K562 (cell line): ENCODE data around the gene KLK2. TPM values are rescaled to one million over a fixed set of nuclear protein-coding genes. Genes with fewer than 3 reads are reported as not detected.

ENCODE experiments used
- ATAC-seq: fragments of 200-7000 bp; cut with Tn5 transposase; 3 replicates; pipeline ENCODE4 v1.9.1; 2020; ENCODE audit warnings: moderate library complexity
- BruUV-seq: library from RNA; stranded (reverse); fragments of 400-500 nt; replicated peaks from 2 replicates; lab custom pipeline; 2021; lab: Mats Ljungman, UMichigan
- CTCF ChIA-PET: fragments of 300-600 bp; formaldehyde crosslinking; extraction: SDS; loops from one replicate; lab custom pipeline; 2021; ENCODE audit warnings: low intra/inter-chr PET ratio; lab: Yijun Ruan, JAX
- POLR2A ChIA-PET: fragments of 300-600, 350-650 bp; sonication (Branson Sonifier 250); formaldehyde crosslinking; extraction: SDS; loops from one replicate; lab custom pipeline; 2021; ENCODE audit warnings: antibody characterized with exemption, inconsistent platforms; lab: Yijun Ruan, JAX
- DNase-seq, 4 experiments: peaks; one replicate each; pipeline versions ENCODE4 v3.0.0 to v3.0.0-alpha.2; 2011 to 2018; ENCODE audit warnings: low spot score in 3 of 4, mixed read lengths in 3 of 4; ENCODE audit errors: extremely low read depth in 1 of 4
- FAIRE-seq: peaks from 2 replicates; lab custom pipeline; 2011; peaks lifted over from hg19 to GRCh38; lab: Jason Lieb, UNC
- H2AFZ ChIP-seq: 2 replicates; pipeline ENCODE4 v1.6.0; 2011; ENCODE audit warnings: low read depth, low read length, control low read depth, inconsistent platforms
- H3K27ac ChIP-seq: fragments of 200-600 bp; 3 replicates; pipeline ENCODE4 v1.8.0; 2011; ENCODE audit warnings: low read depth, mild to moderate bottlenecking, control low read depth, inconsistent platforms, low read length, moderate library complexity, mixed read lengths; ENCODE audit errors: extremely low read depth
- H3K27me3 ChIP-seq, 2 experiments: fragments of 300-600 bp in 1 of 2; 2 replicates in 1 of 2; 3 replicates in 1 of 2; pipeline versions ENCODE4 v1.6.0 to v1.8.0; 2011; ENCODE audit warnings: inconsistent platforms in 2 of 2, low read length in 2 of 2, mild to moderate bottlenecking in 1 of 2, mixed read lengths in 1 of 2, moderate library complexity in 1 of 2; ENCODE audit not compliant: control insufficient read depth in 2 of 2, insufficient read depth in 2 of 2
- H3K36me3 ChIP-seq: fragments of 300-600 bp; 3 replicates; pipeline ENCODE4 v1.8.0; 2011; ENCODE audit warnings: mild to moderate bottlenecking, low read length, inconsistent platforms; ENCODE audit not compliant: control insufficient read depth, insufficient read depth
- H3K4me1 ChIP-seq, 2 experiments: fragments of 200-600 bp in 1 of 2; replicated peaks in 1 of 2; 2 replicates in 1 of 2; 3 replicates in 1 of 2; pipeline versions ENCODE4 v1.5.1 to v1.8.0; 2011; ENCODE audit warnings: inconsistent platforms in 2 of 2, low read length in 2 of 2, mild to moderate bottlenecking in 1 of 2, mixed read lengths in 1 of 2, moderate library complexity in 1 of 2; ENCODE audit not compliant: control insufficient read depth in 2 of 2, insufficient read depth in 2 of 2
- H3K4me2 ChIP-seq: 2 replicates; pipeline ENCODE4 v1.6.1; 2011; ENCODE audit warnings: low read length, control low read depth, inconsistent platforms, mixed read lengths; ENCODE audit not compliant: insufficient read depth
- H3K4me3 ChIP-seq: fragments of 200-600 bp; sonication (generic), shearing (Covaris generic); 2 replicates; pipeline ENCODE4 v1.5.1; 2016; ENCODE audit warnings: control low read depth, inconsistent platforms
- H3K79me2 ChIP-seq: fragments of 200-600 bp; 3 replicates; pipeline ENCODE4 v1.8.0; 2011; ENCODE audit warnings: low read length, inconsistent platforms; ENCODE audit not compliant: control insufficient read depth, insufficient read depth
- H3K9ac ChIP-seq, 2 experiments: 2 replicates each; pipeline versions ENCODE4 v1.6.0 to v1.6.1; 2011; ENCODE audit warnings: low read depth in 2 of 2, low read length in 2 of 2, control low read depth in 1 of 2, inconsistent platforms in 1 of 2, mild to moderate bottlenecking in 1 of 2, mixed read lengths in 1 of 2; ENCODE audit not compliant: insufficient read depth in 1 of 2
- H3K9me1 ChIP-seq: one replicate; pipeline ENCODE4 v1.6.0; 2011; ENCODE audit warnings: inconsistent platforms, mild to moderate bottlenecking, low read length, moderate library complexity; ENCODE audit not compliant: control insufficient read depth, insufficient read depth
- H3K9me3 ChIP-seq: replicated peaks from 2 replicates; pipeline ENCODE4 v1.5.1; 2011; ENCODE audit warnings: low read depth, low read length, inconsistent platforms; ENCODE audit not compliant: control insufficient read depth, insufficient read depth
- H4K20me1 ChIP-seq: replicated peaks from 2 replicates; pipeline ENCODE4 v1.6.1; 2011; ENCODE audit warnings: low read length, inconsistent platforms, mixed read lengths; ENCODE audit not compliant: control insufficient read depth, insufficient read depth
- ESRRA ChIP-seq: fragments of 450-650 bp; IDR thresholded peaks from 2 replicates; pipeline ENCODE4 v1.6.1; 2014; ENCODE audit warnings: low read depth, mild to moderate bottlenecking, moderate library complexity, borderline replicate concordance
- PHF20 ChIP-seq: fragments of 450-650 bp; IDR thresholded peaks from 2 replicates; pipeline ENCODE4 v1.6.1; 2018; ENCODE audit not compliant: partially characterized antibody
- WGBS: fragments of 100-300 bp; shearing (Covaris generic); methylation state at CpG from one replicate; pipeline ENCODE4 v1.1.6; 2016; ENCODE audit warnings: low coverage, mixed read lengths; ENCODE audit not compliant: insufficient coverage; ENCODE audit errors: missing lambda C conversion rate; 5-methylcytosine and 5-hydroxymethylcytosine counted together
- in situ Hi-C: fragments of 300-500 bp; cut with MboI; formaldehyde crosslinking; loops from 4 replicates; pipeline ENCODE4 v1.15.0; 2018; ENCODE audit warnings: inconsistent platforms, mixed read lengths
- intact Hi-C: fragments of 100-400 bp; cut with micrococcal nuclease; formaldehyde crosslinking; loops from 2 replicates; pipeline ENCODE4 v1.14.2; 2022
- polyA plus RNA-seq, 8 experiments: library from polyadenylated mRNA; depleted of rRNA in 4 of 8; stranded (reverse) in 5 of 8; unstranded in 3 of 8; fragments of >200 nt; fragmentation: Nextera tagmentation in 2 of 8; fragmentation: Illumina TruSeq in 1 of 8; extraction: Ambion mirVana in 2 of 8; extraction: Trizol in 1 of 8; gene quantifications; 2 replicates each; pipeline versions ENCODE4 v1.2.1 to v1.2.3, GENCODE V29; 2011 to 2014; ENCODE audit warnings: inconsistent platforms in 1 of 8, missing spikeins in 1 of 8
- total RNA-seq, 7 experiments: library from RNA; depleted of rRNA in 6 of 7; stranded (reverse); fragments of >200 nt in 6 of 7; fragmentation: Illumina TruSeq in 2 of 7; extraction: Trizol in 2 of 7; gene quantifications; 2 replicates each; pipeline versions ENCODE4 v1.2.1 to v1.2.3, GENCODE V29; 2011 to 2021; ENCODE audit warnings: low replicate concordance in 1 of 7
- TF ChIP-seq, protein P1 (sequence below): IDR thresholded peaks from 2 replicates; pipeline ENCODE4 v1.6.1; 2016; ENCODE audit warnings: missing genetic modification characterization, missing compliant biosample characterization

The KLK2 gene
- total and polyA plus RNA-seq, 9 of the 15 experiments (the other 6 are each of a cell fraction or from before 2014, with no cell fraction given) = 0.11 to 0.47 (median 0.23) TPM; not detected in 1

DNA sequence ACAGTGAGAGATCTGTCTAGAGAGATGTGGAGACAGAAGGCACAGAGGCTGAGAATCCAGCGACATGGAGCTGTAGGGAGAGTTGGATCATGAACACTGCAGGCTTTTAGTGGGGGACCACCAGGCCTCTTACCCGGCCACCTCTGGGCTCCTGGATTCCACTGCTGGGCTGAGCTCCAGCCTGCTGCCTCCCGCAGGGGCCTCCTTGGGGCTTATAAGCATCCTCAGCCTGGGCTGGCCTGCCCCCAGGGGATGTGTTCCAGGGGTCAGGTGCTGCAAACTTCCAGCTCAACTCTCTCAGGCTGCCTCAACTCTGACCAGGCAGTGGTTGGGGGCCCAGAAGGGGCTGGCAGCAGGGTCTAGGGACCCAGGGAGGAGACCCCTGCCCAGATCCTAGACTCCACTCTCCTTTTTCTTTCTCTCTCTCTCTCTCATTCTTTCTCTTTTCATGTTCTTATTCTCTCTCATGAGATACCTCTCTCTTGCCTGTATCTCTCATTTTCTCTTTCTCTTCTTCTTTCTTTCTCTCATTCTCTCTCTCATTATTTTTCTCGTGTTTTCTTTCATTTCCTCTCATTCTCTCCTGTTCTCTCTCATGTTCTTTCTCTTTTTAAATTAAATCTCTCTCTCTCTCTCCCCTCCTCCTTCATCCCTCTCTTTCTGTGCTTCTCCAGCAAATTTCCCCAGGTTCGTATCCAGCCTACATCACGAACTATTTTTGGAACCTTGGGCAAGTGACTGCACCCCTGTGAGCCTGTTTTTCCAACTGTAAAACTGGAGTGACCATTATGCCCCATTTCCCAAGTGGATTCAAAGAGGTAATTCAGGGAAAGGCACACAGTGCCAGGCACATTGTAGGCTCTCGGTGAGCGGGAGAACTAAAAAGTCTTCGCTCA is 38.2 kb downstream of the KLK2 start, which contains the start of gene KLK4:
KLK4 (minus strand) TSS at position 190 of the 896 bp plus-strand sequence. CDS start 657 bp downstream, outside the sequence.
- ChIA-PET CTCF (interaction anchor here (0.7 kb wide), 1 partner anchor 37 kb away, joined by 3 read pairs; no protein-coding TSS in a partner anchor), POLR2A (interaction anchor here (0.6 to 1.8 kb wide), 7 partner anchors 11 to 119 kb away, joined by 3 to 5 read pairs (median 3); no protein-coding TSS in a partner anchor)
- H3K4me2 ChIP-seq = no peak within 1 kb of the TSS
- H3K9ac ChIP-seq = peak within 1 kb of the TSS in 1 of 2 experiments; percentile 74; a peak in 1 of 4 replicates
- H3K36me3 ChIP-seq = no peaks in the 10 kb centered on the region
- H3K9me3 ChIP-seq = no peaks in the 10 kb centered on the region
- no peak for DNase-seq
- H3K4me1 ChIP-seq = peaks cover 0 to 28% of the 10 kb centered on the region in 2 experiments; a peak in 3 of 5 replicates
- no peak within 1 kb of the TSS for H3K4me3 ChIP-seq
- H3K27ac ChIP-seq = no peak within 1 kb of the TSS
- H4K20me1 ChIP-seq = peaks cover 3% of the 10 kb centered on the region; the same call in 1 of the 2 replicates
- no TSS peak for BruUV-seq
- intact Hi-C loops = no loop called here
- H3K79me2 ChIP-seq = no peaks in the 10 kb centered on the region
- peaks cover 27 to 51% of the 10 kb centered on the region in 2 experiments for H3K27me3 ChIP-seq
- in situ Hi-C loops = loop anchor here (10.0 kb wide), 1 partner anchor 377 kb away; no protein-coding TSS in a partner anchor
- WGBS = 2% methylated on average over 9 of the region's 9 CpGs
- no peaks in the 10 kb centered on the region for H3K9me1 ChIP-seq
- no peak for FAIRE-seq
- ATAC-seq = no peak
- H2AFZ ChIP-seq = no peak within 1 kb of the TSS
- TF ChIP-seq PHF20 (no peak), ESRRA (no peak)
- TF ChIP-seq, protein P1, sequence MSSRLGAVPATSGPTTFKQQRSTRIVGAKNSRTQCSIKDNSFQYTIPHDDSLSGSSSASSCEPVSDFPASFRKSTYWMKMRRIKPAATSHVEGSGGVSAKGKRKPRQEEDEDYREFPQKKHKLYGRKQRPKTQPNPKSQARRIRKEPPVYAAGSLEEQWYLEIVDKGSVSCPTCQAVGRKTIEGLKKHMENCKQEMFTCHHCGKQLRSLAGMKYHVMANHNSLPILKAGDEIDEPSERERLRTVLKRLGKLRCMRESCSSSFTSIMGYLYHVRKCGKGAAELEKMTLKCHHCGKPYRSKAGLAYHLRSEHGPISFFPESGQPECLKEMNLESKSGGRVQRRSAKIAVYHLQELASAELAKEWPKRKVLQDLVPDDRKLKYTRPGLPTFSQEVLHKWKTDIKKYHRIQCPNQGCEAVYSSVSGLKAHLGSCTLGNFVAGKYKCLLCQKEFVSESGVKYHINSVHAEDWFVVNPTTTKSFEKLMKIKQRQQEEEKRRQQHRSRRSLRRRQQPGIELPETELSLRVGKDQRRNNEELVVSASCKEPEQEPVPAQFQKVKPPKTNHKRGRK (tag) = peak; percentile 80
